Stomach (tissue), 9 donors: ENCODE results near the gene PPP4R4. TPM values are rescaled to one million over a fixed set of nuclear protein-coding genes. Genes with fewer than 3 reads are reported as not detected.

ENCODE experiments used
- DNase-seq, 2 donors: peaks; one replicate each; pipeline versions ENCODE4 v3.0.0 to v3.0.0-alpha.2; 2013 to 2019
- H3K27ac ChIP-seq, 5 donors: fragments of 200-600 bp in 4 of 5; sonication (generic) in 4 of 5; one replicate each; pipeline ENCODE4 v1.5.1; 2013 to 2019; ENCODE audit warnings: mild to moderate bottlenecking in 1 of 5, moderate library complexity in 1 of 5
- H3K27me3 ChIP-seq, 3 donors: fragments of 200-600 bp; sonication (generic); one replicate each; pipeline ENCODE4 v1.5.1; 2017 to 2019; ENCODE audit warnings: mixed run types in 1 of 3
- H3K36me3 ChIP-seq, 4 donors: fragments of 200-600 bp; sonication (generic); 1 replicate in 3 of 4; 2 replicates in 1 of 4; pipeline ENCODE4 v1.5.1; 2016 to 2019
- H3K4me1 ChIP-seq, 4 donors: fragments of 200-600 bp; sonication (generic); one replicate each; pipeline ENCODE4 v1.5.1; 2016 to 2019
- H3K4me3 ChIP-seq, 4 donors: fragments of 200-600 bp; sonication (generic) in 3 of 4; one replicate each; pipeline ENCODE4 v1.5.1; 2016 to 2019; ENCODE audit warnings: mild to moderate bottlenecking in 1 of 4
- H3K9me3 ChIP-seq, 4 donors: fragments of 200-600 bp; sonication (generic); one replicate each; pipeline ENCODE4 v1.5.1; 2016 to 2019
- EP300 ChIP-seq: sonication (generic); formaldehyde crosslinking; IDR thresholded peaks from one replicate; pipeline ENCODE4 v1.6.1; 2017; ENCODE audit warnings: antibody characterized with exemption
- POLR2A ChIP-seq, 4 donors: fragments of 450-650 bp; IDR thresholded peaks; one replicate each; pipeline ENCODE4 v1.6.1; 2016; ENCODE audit warnings: antibody characterized with exemption in 4 of 4, control low read depth in 2 of 4, mild to moderate bottlenecking in 1 of 4, moderate library complexity in 1 of 4
- POLR2AphosphoS5 ChIP-seq, 3 donors: sonication (generic); formaldehyde crosslinking; IDR thresholded peaks; one replicate each; pipeline ENCODE4 v1.6.1; 2016; ENCODE audit warnings: antibody characterized with exemption in 3 of 3
- WGBS, 5 donors: extraction: QIAGEN DNeasy Blood & Tissue Kit in 3 of 5; methylation state at CpG; one replicate each; pipeline versions ENCODE4 v1.1.5 to v1.1.7; 2013 to 2018; 5-methylcytosine and 5-hydroxymethylcytosine counted together
- intact Hi-C: fragments of 100-400 bp; cut with DNase I; formaldehyde crosslinking; loops from one replicate; pipeline ENCODE4 v1.15.1; 2023; ENCODE audit warnings: low total_unique reads
- polyA plus RNA-seq, 3 donors: library from polyadenylated mRNA; stranded (reverse); fragments of 200-250 nt; gene quantifications; one replicate each; pipeline ENCODE4 v1.2.3, GENCODE V29; 2013
- total RNA-seq, 5 donors: library from RNA; depleted of rRNA; stranded (reverse); fragments of >200 nt; gene quantifications; one replicate each; pipeline versions ENCODE4 v1.1.0 to v1.2.3, GENCODE V29; 2014 to 2016
- TF ChIP-seq, protein P1 (sequence below), 7 experiments: fragments of 450-650 bp in 4 of 7; fragments of 200-600 bp in 3 of 7; sonication (generic) in 3 of 7; IDR thresholded peaks; one replicate each; pipeline ENCODE4 v1.5.1; 2016 to 2019; ENCODE audit warnings: antibody characterized with exemption in 7 of 7, control low read depth in 2 of 7, mild to moderate bottlenecking in 1 of 7
- donor health status: healthy with polysubstance abuse.
- donor health status: Bipolar disorder and iron deficiency.
- donor health status: healthy.

PPP4R4 gene
- total and polyA plus RNA-seq, 8 donors, result under 0.01 to 11.7 (median 0.50) TPM; not detected in 1

DNA sequence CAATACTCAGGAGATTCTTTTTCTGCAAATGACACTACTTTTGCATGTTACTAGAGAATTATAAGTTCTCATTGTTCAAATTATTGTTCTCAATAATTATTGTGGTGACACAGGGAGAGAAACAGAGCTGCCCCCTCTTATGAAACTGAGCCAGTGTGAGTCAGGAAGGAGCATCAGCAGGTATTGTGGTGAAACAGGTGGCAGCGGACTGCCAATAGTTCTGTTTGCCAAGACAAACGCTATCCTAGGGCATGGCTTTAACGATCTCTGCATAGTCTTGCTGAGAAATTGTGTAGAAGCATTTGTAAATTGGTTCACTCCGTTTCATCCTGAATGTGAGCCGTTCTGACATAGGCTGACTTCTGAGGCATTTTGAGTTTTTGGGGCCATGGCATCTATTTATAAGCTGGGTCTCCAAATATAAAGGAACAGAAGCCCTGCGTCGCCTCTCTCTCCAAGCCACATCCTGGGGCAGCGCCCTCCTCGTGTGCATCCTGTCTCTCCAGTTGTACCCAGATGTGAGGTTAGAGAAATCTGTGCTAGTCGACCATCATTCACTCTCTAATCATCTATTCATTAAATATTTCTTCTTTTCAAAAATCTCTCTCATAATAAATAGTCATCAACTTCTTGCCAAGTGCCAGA is 15.8 kb upstream of the PPP4R4 start:
- no peaks in the 10 kb centered on the region for H3K9me3 ChIP-seq
- no peak for DNase-seq
- TF ChIP-seq EP300, result no peak
- no peak for TF ChIP-seq POLR2A (IDR thresholded peaks at IDR 0.05)
- no peak for TF ChIP-seq POLR2AphosphoS5 (IDR thresholded peaks at IDR 0.05)
- TF ChIP-seq, protein P1, sequence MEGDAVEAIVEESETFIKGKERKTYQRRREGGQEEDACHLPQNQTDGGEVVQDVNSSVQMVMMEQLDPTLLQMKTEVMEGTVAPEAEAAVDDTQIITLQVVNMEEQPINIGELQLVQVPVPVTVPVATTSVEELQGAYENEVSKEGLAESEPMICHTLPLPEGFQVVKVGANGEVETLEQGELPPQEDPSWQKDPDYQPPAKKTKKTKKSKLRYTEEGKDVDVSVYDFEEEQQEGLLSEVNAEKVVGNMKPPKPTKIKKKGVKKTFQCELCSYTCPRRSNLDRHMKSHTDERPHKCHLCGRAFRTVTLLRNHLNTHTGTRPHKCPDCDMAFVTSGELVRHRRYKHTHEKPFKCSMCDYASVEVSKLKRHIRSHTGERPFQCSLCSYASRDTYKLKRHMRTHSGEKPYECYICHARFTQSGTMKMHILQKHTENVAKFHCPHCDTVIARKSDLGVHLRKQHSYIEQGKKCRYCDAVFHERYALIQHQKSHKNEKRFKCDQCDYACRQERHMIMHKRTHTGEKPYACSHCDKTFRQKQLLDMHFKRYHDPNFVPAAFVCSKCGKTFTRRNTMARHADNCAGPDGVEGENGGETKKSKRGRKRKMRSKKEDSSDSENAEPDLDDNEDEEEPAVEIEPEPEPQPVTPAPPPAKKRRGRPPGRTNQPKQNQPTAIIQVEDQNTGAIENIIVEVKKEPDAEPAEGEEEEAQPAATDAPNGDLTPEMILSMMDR (IDR thresholded peaks at IDR 0.05), result no peak

DNA sequence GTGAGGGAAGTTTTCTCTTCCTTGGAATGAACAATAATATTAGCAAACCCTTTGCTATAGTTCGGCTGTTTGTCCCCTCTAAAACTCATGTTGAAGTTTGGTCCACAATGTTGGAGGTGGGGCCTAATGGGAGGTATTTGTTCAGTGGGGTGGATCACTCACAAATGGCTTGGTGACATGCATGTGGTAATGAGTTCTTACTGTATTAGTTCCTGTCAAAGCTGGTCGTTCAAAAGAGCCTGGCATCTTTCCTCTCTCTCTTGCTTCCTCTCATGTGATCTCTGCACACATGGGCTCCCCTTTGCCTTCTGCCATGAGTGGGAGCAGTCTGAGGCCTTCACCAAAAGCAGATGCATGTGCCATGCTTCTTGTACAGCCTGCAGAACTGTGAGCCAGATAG is 13.1 kb upstream of the PPP4R4 start:
- H3K4me1 ChIP-seq, result peaks cover 11 to 24% (median 18%) of the 10 kb centered on the region in 4 donors
- 32 to 53% (median 40%) methylated on average over 2 of the region's 2 CpGs for WGBS, 5 donors
- no peak overlapping the region for H3K4me3 ChIP-seq
- TF ChIP-seq POLR2A (IDR thresholded peaks at IDR 0.05) (no peak), EP300 (no peak), POLR2AphosphoS5 (IDR thresholded peaks at IDR 0.05) (no peak)
- TF ChIP-seq, protein P1 (IDR thresholded peaks at IDR 0.05), result no peak
- no peak for DNase-seq
- intact Hi-C loops, result no loop called here
- H3K9me3 ChIP-seq, result no peaks in the 10 kb centered on the region
- no peaks in the 10 kb centered on the region for H3K36me3 ChIP-seq
- no peak overlapping the region for H3K27ac ChIP-seq
- peaks cover 0 to 14% (median 7%) of the 10 kb centered on the region in 3 donors for H3K27me3 ChIP-seq

More for the DNA sequence above, 15.8 kb upstream of the PPP4R4 start:
- WGBS, 5 donors, result 48 to 66% (median 62%) methylated on average over 10 of the region's 10 CpGs
- Histone ChIP-seq H3K27ac (no peak overlapping the region), H3K4me3 (no peak overlapping the region), H3K27me3 (peaks cover 0 to 6% (median 0%) of the 10 kb centered on the region in 3 donors), H3K4me1 (peaks cover 6 to 12% (median 8%) of the 10 kb centered on the region in 4 donors), H3K36me3 (no peaks in the 10 kb centered on the region)
- intact Hi-C loops, result no loop called here

DNA sequence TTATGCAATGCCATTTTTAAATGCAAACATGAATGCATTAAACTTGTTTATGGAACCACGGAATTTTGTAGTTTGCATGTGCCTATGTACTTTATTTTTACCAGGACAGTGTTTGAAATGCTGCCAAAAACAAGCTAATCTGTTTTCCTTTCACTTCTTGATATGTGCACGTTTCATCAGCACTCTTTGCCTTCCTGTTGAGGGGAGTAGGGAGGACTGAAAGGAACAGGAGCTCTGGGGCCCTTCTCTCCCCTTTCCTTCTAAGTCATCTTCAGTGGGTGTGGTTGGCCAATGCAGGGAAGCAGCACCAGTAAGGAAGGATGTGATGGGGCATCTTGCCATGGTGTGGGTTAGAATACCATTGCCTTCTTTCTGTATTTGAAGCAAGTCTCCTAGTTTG is 12.1 kb upstream of the PPP4R4 start:
- DNase-seq, result peak in 1 of 2 donors; percentile 41
- 0 to 9% (median 3%) methylated on average over 2 of the region's 2 CpGs for WGBS, 5 donors
- Histone ChIP-seq H3K36me3 (no peaks in the 10 kb centered on the region), H3K27ac (no peak overlapping the region), H3K27me3 (peaks cover 0 to 19% (median 7%) of the 10 kb centered on the region in 3 donors), H3K4me1 (peaks cover 11 to 24% (median 18%) of the 10 kb centered on the region in 4 donors), H3K4me3 (no peak overlapping the region), H3K9me3 (no peaks in the 10 kb centered on the region)
- TF ChIP-seq, protein P1 (IDR thresholded peaks at IDR 0.05), result no peak
- TF ChIP-seq POLR2A (IDR thresholded peaks at IDR 0.05) (no peak), EP300 (no peak), POLR2AphosphoS5 (IDR thresholded peaks at IDR 0.05) (no peak)
- intact Hi-C loops, result no loop called here

DNA sequence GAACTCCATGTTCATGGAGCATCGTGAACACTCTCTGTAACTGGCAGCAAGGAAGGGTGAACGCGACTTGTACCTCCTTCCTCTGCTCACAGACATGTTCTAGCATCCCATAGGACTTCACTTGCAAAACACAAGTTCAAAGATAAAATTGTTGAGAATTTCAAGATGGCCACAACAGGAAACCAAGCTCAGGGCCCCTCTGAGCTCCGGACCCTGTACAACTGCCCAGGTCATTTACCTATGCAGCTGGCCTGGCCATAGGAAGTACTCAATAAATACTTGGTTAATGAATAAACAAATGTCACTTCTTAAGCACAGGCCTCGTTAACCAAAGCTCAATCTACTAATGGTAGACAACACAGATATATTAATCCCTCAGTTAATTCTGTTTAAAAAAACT is 11.7 kb upstream of the PPP4R4 start:
- intact Hi-C loops, result no loop called here

More for the DNA sequence above, 11.7 kb upstream of the PPP4R4 start:
- no peak overlapping the region for H3K27ac ChIP-seq
- 74 to 83% (median 80%) methylated on average over 5 of the region's 5 CpGs for WGBS, 5 donors
- H3K4me3 ChIP-seq, result no peak overlapping the region
- peaks cover 11 to 24% (median 18%) of the 10 kb centered on the region in 4 donors for H3K4me1 ChIP-seq
- TF ChIP-seq POLR2AphosphoS5 (IDR thresholded peaks at IDR 0.05) (no peak), EP300 (no peak), POLR2A (IDR thresholded peaks at IDR 0.05) (no peak)
- TF ChIP-seq, protein P1 (IDR thresholded peaks at IDR 0.05), result no peak
- no peaks in the 10 kb centered on the region for H3K9me3 ChIP-seq
- no peak for DNase-seq
- H3K27me3 ChIP-seq, result peaks cover 0 to 19% (median 7%) of the 10 kb centered on the region in 3 donors
- H3K36me3 ChIP-seq, result no peaks in the 10 kb centered on the region
